OCI-LY3 (cell line): ENCODE results near the gene STK4.

Source experiments
- CTCF ChIP-seq: fragments of 200-600, 300-600 bp; sonication (generic); IDR thresholded peaks from 2 replicates; pipeline ENCODE4 v1.5.1; 2014; ENCODE audit warnings: antibody characterized with exemption, low read length, low read depth
- EZH2phosphoT487 ChIP-seq: fragments of 200-600 bp; shearing (Covaris generic); IDR thresholded peaks from 2 replicates; pipeline ENCODE4 v1.6.1; 2018; ENCODE audit warnings: antibody characterized with exemption, mixed run types, low read depth

GRCh38 chr20:45019027-45019761, 52.9 kb downstream of the STK4 start:
- TF ChIP-seq CTCF (no peak), EZH2phosphoT487 (no peak)
